GM12878 (cell line): Measurements from ENCODE around the gene TMEM91. TPM values are rescaled to one million over a fixed set of nuclear protein-coding genes. Genes with fewer than 3 reads are reported as not detected.

Experiments
- BACH1 ChIP-seq: fragments of 450-650 bp; IDR thresholded peaks from 2 replicates; pipeline ENCODE4 v1.6.1; 2017; ENCODE audit warnings: mild to moderate bottlenecking, borderline replicate concordance
- CEBPB ChIP-seq, 2 experiments: fragments of 150-350 bp in 1 of 2; IDR thresholded peaks; 2 replicates each; pipeline ENCODE4 v1.6.1; 2012 to 2014; ENCODE audit warnings: low read depth in 2 of 2, low read length in 2 of 2, borderline replicate concordance in 1 of 2, inconsistent platforms in 1 of 2
- CHD4 ChIP-seq: fragments of 200-600 bp; sonication (generic); IDR thresholded peaks from 2 replicates; pipeline ENCODE4 v1.6.1; 2016; ENCODE audit warnings: mild to moderate bottlenecking
- E2F4 ChIP-seq: IDR thresholded peaks from 2 replicates; pipeline ENCODE4 v1.6.1; 2012; ENCODE audit warnings: low read depth, low read length, improper control_type of control experiment
- EGR1 ChIP-seq, 2 experiments: IDR thresholded peaks; 1 replicate in 1 of 2; 2 replicates in 1 of 2; pipeline ENCODE4 v1.6.1; 2011 to 2012; ENCODE audit warnings: low read depth in 2 of 2, low read length in 2 of 2, borderline replicate concordance in 1 of 2, mild to moderate bottlenecking in 1 of 2, moderate library complexity in 1 of 2
- EP300 ChIP-seq, 2 experiments: fragments of 150-350 bp in 1 of 2; IDR thresholded peaks; 2 replicates each; pipeline ENCODE4 v1.6.1; 2011 to 2012; ENCODE audit warnings: low read depth in 2 of 2, low read length in 2 of 2, borderline replicate concordance in 1 of 2, improper control_type of control experiment in 1 of 2, inconsistent platforms in 1 of 2; ENCODE audit not compliant: control insufficient read depth in 1 of 2
- ETV6 ChIP-seq, 2 experiments: fragments of 450-650 bp in 1 of 2; IDR thresholded peaks in 1 of 2; conservative IDR thresholded peaks in 1 of 2; 2 replicates each; pipeline ENCODE4 v1.6.1; 2014; ENCODE audit warnings: antibody characterized with exemption in 1 of 2, borderline replicate concordance in 1 of 2, low read depth in 1 of 2, mild to moderate bottlenecking in 1 of 2, moderate library complexity in 1 of 2
- GATAD2B ChIP-seq: fragments of 450-650 bp; conservative IDR thresholded peaks from 2 replicates; pipeline ENCODE4 v1.6.1; 2017; ENCODE audit warnings: low read depth, mild to moderate bottlenecking, moderate library complexity
- HSF1 ChIP-seq: fragments of 150-350 bp; IDR thresholded peaks from 2 replicates; pipeline ENCODE4 v1.6.1; 2014; ENCODE audit warnings: mild to moderate bottlenecking, low read depth, low read length
- IRF4 ChIP-seq: IDR thresholded peaks from 2 replicates; pipeline ENCODE4 v1.6.1; 2011; ENCODE audit warnings: low read depth, low read length
- KLF5 ChIP-seq: fragments of 450-650 bp; IDR thresholded peaks from 2 replicates; pipeline ENCODE4 v1.6.1; 2014; ENCODE audit warnings: mild to moderate bottlenecking; ENCODE audit not compliant: partially characterized antibody
- MEF2A ChIP-seq: IDR thresholded peaks from 2 replicates; pipeline ENCODE4 v1.6.1; 2011; ENCODE audit warnings: low read depth, mild to moderate bottlenecking, low read length, moderate library complexity; ENCODE audit not compliant: insufficient read depth
- MTA3 ChIP-seq: IDR thresholded peaks from 2 replicates; pipeline ENCODE4 v1.6.1; 2012; ENCODE audit warnings: low read length, inconsistent platforms, borderline replicate concordance
- MXI1 ChIP-seq: fragments of 150-350 bp; IDR thresholded peaks from 2 replicates; pipeline ENCODE4 v1.6.1; 2011; ENCODE audit warnings: low read depth, mild to moderate bottlenecking, inconsistent platforms, low read length, improper control_type of control experiment
- NFIC ChIP-seq: IDR thresholded peaks from 2 replicates; pipeline ENCODE4 v1.6.1; 2012; ENCODE audit warnings: low read depth, mild to moderate bottlenecking, inconsistent platforms, low read length, moderate library complexity
- NRF1 ChIP-seq: conservative IDR thresholded peaks from 2 replicates; pipeline ENCODE4 v1.6.1; 2011; ENCODE audit warnings: mild to moderate bottlenecking, low read depth, low read length, improper control_type of control experiment
- PAX5 ChIP-seq: IDR thresholded peaks from 2 replicates; pipeline ENCODE4 v1.6.1; 2011; ENCODE audit warnings: low read depth, low read length, borderline replicate concordance
- RB1 ChIP-seq: fragments of 450-650 bp; formaldehyde crosslinking; IDR thresholded peaks from 2 replicates; pipeline ENCODE4 v1.6.1; 2017; ENCODE audit warnings: mild to moderate bottlenecking, borderline replicate concordance
- RCOR1 ChIP-seq: conservative IDR thresholded peaks from 2 replicates; pipeline ENCODE4 v1.6.1; 2012; ENCODE audit warnings: low read depth, low read length, improper control_type of control experiment
- SIN3A ChIP-seq: IDR thresholded peaks from 2 replicates; pipeline ENCODE4 v1.6.1; 2012; ENCODE audit warnings: low read depth, low read length, improper control_type of control experiment
- SIX5 ChIP-seq: IDR thresholded peaks from 2 replicates; pipeline ENCODE4 v1.6.1; 2011; ENCODE audit warnings: mild to moderate bottlenecking, low read depth, low read length, moderate library complexity; ENCODE audit not compliant: severe bottlenecking
- SMC3 ChIP-seq: IDR thresholded peaks from 2 replicates; pipeline ENCODE4 v1.6.1; 2011; ENCODE audit warnings: low read length, improper control_type of control experiment, borderline replicate concordance
- SREBF2 ChIP-seq: IDR thresholded peaks from 2 replicates; pipeline ENCODE4 v1.6.1; 2012; ENCODE audit warnings: mild to moderate bottlenecking, low read length
- SUPT20H ChIP-seq: IDR thresholded peaks from 2 replicates; pipeline ENCODE4 v1.6.1; 2011; ENCODE audit warnings: low read depth, mild to moderate bottlenecking, low read length, moderate library complexity, borderline replicate concordance; ENCODE audit not compliant: control insufficient read depth
- ZNF274 ChIP-seq: IDR thresholded peaks from one replicate; pipeline ENCODE4 v1.8.0; 2011; ENCODE audit not compliant: insufficient read length, insufficient read depth
- polyA plus RNA-seq, 11 experiments: library from polyadenylated mRNA; depleted of rRNA in 4 of 11; unstranded in 6 of 11; stranded (reverse) in 5 of 11; fragments of >200 nt; fragmentation: Nextera tagmentation in 4 of 11; fragmentation: Illumina TruSeq in 1 of 11; extraction: Ambion mirVana in 4 of 11; extraction: Trizol in 1 of 11; gene quantifications; 1 replicate in 1 of 11; 2 replicates in 10 of 11; pipeline versions ENCODE4 v1.2.1 to v1.2.3, GENCODE V29; 2011 to 2016; ENCODE audit warnings: inconsistent platforms in 2 of 11, missing spikeins in 2 of 11, low read depth in 1 of 11
- total RNA-seq, 4 experiments: library from RNA; depleted of rRNA in 3 of 4; stranded (reverse); fragments of >200 nt in 3 of 4; fragmentation: Illumina TruSeq in 1 of 4; extraction: Trizol in 1 of 4; gene quantifications; 2 replicates each; pipeline versions ENCODE4 v1.2.1 to v1.2.3, GENCODE V29; 2013 to 2021

The TMEM91 gene
- total and polyA plus RNA-seq, 10 of the 15 experiments (the other 5 are each of a cell fraction or from before 2014, with no cell fraction given) = 1.5 to 5.5 (median 2.7) TPM

- TF ChIP-seq ETV6 (conservative IDR thresholded peaks at IDR 0.05 in 1 of 2, IDR thresholded peaks at IDR 0.05 in 1 of 2; ENCODE audit: borderline replicate concordance in 1 of 2, low read depth in 1 of 2) (no peak), RCOR1 (no peak), CHD4 (no peak), MTA3 (no peak), IRF4 (no peak; the same call in 1 of the 2 replicates), NFIC (no peak), RB1 (no peak; the same call in 1 of the 2 replicates), CEBPB (IDR thresholded peaks at IDR 0.05; ENCODE audit: borderline replicate concordance in 1 of 2, low read depth in 2 of 2, low read length in 2 of 2) (no peak), BACH1 (peak; percentile 15; the same call in 1 of the 2 replicates), SIX5 (peak; percentile 64), PAX5 (no peak), MEF2A (no peak), NRF1 (peak; percentile 87), SIN3A (peak; percentile 74), EP300 (IDR thresholded peaks at IDR 0.05; ENCODE audit: borderline replicate concordance in 1 of 2, control insufficient read depth in 1 of 2, low read depth in 2 of 2, low read length in 2 of 2) (no peak), GATAD2B (no peak), MXI1 (peak; percentile 93), KLF5 (peak; percentile 33), ZNF274 (no peak), E2F4 (no peak), SREBF2 (no peak), EGR1 (IDR thresholded peaks at IDR 0.05; ENCODE audit: borderline replicate concordance in 1 of 2, low read depth in 2 of 2, low read length in 2 of 2) (no peak), SUPT20H (no peak), SMC3 (no peak), HSF1 (no peak)
These were observed 12.4 kb upstream of the TMEM91 start, which contains the start of gene B9D2 (continued) for GRCh38 chr19:41363753-41364523.
